ENCODE measurements around the gene TDRD12.

DNA sequence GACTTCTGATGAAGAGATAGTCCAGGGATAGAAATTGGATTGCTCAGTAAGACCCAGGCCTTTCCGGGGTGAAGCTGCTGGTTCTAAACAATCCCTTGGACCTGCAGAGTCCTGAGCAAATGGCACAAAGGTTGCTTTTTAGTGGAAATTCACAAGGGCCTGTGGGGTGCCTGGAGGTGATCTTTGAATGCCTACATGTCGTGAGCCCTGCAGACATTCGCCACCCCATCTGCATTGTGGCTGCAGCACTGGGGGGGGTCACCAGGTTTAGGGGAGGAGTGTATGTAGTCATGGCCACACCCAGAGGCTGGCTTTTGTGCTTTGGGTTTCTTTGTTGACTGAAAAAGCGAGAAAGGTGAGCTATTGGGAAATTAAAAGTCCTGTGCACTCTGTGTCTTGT lies 108.6 kb downstream of the TDRD12 start:
- TF ChIP-seq CTCF (conservative IDR thresholded peaks at IDR 0.05) (no peak), EZH2 (IDR thresholded peaks at IDR 0.05; ENCODE audit: low read depth) (no peak)

Data from PC-9 (cell line).